ENCODE data around the gene IRF4.
"Not testable (repeated sequence)": the region's sequence is repeated elsewhere in the genome, so short reads cannot be mapped to it uniquely, and the experiment has no call there.

IRF4 gene

DNA sequence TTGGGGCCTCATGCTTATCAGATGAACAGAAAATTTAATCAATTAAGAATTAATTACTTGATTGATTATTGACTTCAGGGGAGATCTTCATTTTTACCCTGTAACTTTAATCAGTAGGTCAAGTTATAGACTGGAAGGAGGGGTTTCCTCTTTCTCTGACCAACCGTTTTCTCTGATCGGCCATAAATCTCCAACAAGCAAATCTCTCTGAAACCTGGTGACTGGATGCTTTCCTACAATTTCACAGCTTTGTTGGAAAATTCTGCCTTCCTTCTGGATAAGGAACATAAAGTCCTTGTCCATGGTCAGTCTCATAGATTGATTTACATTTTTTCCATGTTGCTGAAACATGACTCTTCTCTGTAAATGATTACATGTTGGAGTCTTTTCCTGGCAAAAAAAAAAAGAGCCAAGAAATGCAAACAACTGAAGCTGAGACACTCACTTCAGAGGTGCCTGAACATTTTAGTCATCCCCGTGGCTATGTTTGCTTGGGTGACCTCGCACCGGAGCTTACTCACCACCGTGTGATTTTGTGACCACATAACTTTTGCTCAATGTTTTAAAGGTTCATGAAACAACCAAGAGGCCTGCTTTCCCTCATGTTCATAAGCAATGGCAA lies 31.0 kb downstream of the IRF4 start:
- peak; percentile 77 to 91 for DNase-seq

GRCh38 chr6:423055-423798 lies 31.7 kb downstream of the IRF4 start:
- no peak for DNase-seq

DNA sequence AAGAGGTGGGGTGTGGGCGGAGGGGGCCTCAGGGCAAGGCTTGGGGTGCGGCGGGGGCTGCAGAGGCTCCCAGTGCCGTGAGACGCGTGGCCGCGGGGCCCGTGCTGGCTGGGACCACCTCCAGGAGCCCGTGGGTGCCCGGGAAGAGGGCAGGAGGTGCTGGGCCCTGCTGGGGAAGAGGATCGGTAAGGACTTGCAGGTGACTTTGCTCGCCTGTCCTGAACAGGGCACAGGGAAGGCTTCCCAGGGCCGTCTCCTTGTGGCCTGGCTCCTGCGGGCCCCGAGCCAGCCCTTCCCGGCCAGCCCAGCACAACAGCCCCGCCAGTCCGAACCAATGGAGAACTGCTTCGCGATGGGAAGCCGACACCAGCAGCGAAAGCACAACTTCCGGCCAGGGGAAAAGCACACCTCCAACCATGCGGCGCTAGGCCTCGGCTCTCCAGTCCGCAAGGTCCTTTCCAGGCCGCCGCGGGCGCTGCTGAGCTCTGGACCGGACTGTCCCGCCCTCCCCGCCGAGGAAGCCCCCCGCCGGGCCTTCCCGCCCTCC lies 32.3 kb downstream of the IRF4 start:
- DNase-seq: no peak

DNA sequence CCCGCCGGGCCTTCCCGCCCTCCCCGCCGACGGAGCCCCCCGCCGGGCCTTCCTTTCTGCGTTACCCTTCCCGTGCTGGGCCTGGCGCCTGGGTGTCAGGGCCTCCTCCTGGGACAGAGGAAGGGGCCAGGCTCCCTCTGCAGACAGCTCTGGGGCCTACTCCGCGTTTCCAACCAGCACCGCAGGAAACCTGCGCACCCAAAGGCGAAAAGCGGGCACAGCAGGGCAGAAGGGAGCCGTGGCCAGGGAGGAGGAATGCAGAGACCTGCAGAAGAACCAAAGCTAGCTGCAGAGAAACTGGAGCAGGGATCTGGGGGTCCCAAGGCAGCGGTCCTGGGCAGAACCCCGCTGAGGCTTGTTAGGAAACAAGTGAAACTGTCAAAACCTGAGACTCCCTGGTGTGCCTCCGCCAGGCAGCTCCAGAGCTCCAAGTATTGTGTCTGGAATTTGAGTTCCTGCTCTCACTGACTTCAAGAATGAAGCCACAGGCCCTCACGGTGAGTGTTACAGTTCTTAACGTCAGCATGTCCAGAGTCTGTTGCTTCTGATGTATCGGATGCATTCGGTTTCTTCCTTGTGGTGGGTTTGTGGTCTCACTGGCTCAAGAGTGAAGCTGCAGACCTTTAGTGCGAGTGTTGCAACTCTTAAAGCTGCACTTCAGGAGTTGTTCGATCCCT lies 33.3 kb downstream of the IRF4 start:
- DNase-seq: no peak

GRCh38 chr6:425418-425788 lies 33.9 kb downstream of the IRF4 start:
- not testable (repeated sequence) for DNase-seq

- not testable (repeated sequence) for DNase-seq
Observed at GRCh38 chr6:426198-426738, 34.7 kb downstream of the IRF4 start.

- DNase-seq: peak; percentile 12 to 23
Observed at GRCh38 chr6:428047-428603, 36.6 kb downstream of the IRF4 start.

DNA sequence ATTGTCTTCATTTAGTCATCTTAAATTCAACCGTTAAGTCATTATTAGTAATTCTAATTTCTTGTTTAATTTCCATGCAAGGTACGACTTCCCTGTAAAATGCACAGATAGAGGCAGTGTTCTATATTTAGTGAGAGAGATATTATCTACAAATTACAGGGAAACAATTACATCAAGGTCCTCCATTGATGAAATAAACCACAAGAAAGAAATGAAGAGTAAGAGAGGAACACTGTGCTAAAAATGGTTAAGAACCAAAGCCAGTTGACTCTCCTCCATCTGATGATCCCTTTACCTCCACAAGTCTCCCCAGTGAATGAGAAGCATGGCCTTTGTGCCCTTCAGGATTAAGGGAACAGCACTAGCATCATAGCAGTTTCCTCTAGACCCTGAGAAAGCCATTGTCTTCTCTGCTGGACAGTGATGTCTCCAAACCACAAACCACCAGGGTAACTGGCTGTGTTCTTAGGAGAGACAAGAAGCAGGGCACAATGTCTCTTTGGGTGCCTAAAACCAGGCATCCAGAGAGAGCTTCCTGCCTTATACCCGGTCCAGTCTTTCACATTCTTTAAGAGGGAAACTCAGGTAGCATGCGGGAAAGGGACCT lies 38.1 kb downstream of the IRF4 start:
- DNase-seq: no peak

DNA sequence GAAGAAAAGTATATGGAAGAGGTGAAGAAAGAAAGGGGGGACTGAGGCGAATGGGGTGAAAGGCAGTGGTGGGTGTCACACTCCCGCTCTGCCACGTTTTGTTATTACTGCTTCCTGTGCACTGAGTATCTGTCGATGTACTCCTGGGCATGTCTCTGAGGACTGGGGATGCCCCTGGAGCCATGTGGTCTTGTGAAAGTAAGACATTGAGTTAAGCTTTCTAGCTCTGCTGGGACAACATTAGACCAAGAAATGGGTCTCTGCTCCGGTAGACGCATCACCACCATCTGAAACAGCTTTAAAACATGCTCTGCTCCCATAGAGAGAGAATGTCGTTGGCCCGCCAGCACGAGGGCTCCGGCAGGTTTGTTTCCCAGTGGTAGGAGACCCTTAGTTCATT lies 40.0 kb downstream of the IRF4 start:
- DNase-seq: no peak

DNA sequence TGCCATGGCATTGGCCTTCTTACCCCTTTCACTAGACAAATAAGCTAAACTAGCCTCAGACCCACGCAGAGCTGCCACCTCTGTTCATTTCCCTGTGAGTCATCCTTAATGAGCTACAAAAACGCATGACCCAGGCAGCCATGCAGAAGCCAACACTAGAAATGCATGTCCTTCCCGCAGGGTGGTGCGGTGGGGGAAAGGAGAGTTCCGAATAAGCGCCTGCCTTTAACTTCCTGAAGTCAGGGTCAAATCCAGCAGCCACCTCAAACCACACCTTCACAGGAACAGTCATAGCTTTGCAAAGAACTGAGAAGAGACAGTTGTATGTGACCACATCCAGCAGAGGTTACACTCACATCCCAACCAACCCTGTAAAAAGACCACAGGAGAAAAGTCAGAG lies 40.4 kb downstream of the IRF4 start:
- no peak for DNase-seq

DNA sequence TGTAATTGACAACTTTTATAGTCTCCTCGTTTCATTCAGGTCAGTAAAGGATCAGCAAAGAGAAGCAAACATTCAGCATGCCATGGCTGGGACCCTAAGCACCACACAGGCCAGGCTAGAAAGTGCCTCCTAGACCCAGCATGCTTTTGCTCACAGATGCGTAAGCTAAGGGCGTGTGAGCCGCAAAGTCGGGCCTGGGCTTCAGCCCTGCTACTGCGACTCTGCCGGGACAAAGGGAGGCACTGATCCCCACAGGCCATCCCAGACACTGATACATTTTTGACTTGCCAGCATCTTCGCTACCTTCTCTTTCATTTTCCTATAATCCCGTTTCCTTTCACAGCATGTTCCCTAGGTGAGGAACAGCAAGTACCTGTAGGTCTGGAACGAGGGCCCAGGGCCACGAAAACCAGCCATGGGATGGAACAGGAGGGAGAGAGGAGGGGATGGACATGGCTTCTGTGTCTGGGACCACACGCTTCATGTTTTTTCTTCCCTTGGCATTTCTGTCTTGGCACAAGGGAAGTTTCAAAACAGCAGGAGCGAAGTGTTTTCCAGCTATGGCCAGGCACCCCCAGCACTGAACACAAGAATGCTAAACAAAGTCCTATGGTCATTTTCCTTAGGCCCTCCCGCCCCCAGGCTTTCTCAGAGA lies 42.6 kb downstream of the IRF4 start:
- DNase-seq: no peak

- no peak for DNase-seq
Observed at GRCh38 chr6:435441-436307, 44.1 kb downstream of the IRF4 start.

- DNase-seq: no peak
Observed at GRCh38 chr6:436308-437036, 44.9 kb downstream of the IRF4 start.

GRCh38 chr6:437037-437392 lies 45.5 kb downstream of the IRF4 start:
- no peak for DNase-seq

DNA sequence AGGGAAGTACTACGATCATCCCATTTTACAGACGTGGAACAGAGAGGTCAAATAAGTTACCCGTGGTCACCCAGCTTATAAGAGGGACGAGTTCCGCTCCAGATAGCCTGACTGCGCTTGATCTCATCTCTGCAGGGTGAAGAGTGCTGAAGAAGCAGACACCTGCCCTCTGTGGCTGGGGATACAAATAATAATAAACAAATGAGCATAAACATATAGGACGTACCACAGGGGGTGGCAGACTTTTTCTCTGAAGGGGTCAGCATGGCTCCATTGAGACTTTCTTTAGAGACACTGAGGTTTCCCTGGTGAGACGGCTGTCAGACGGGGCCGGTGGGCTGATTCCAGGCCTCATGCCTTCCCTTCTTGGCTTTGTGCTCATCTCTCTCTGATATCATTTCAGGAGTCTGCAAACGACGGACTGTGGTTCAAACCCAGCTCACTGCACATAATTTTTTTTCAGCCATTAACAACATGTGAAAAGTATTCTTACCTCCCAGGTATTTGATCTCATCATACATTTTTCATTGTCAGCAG lies 47.1 kb downstream of the IRF4 start:
- no peak for DNase-seq

GRCh38 chr6:439641-440167 lies 48.2 kb downstream of the IRF4 start:
- DNase-seq: no peak

DNA sequence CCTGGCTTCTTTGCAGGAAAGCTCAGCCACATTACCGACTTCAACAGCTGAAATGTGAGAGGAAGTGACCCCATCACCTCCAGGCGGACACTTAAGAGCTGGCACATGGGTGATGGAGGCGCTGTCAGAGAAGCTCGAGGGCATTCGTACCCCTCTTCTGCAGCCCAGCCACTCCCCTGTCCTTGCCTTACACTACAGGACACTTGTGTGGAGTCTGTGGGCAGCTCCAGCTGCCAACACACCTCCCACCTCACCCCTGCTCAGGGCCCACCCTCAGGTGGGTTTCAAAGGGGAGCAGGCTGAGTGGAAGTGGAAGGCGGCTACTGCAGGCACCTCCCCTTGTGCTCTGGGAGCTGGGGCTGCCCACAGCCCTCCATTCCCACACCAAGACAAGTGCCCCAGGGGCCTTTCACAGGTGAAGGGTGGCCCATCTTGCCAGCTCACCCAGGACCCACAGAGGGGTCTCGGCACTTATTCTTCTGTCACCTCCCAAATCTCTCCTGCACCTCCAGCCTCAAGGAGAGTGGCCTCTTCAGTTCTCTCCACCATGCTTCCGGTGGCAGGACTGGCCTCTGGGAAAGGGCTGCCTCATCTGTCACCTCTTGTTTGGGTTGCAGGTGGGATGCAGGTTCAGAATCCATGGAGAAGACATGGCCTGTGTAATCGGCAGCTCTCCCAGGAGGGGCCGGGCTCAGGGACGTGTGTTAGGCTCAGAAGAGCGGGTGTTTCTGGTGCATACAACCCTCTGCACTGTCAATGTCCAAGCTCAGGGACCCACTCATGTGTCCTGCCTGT lies 49.8 kb downstream of the IRF4 start:
- DNase-seq: no peak

GRCh38 chr6:443621-444159 lies 52.1 kb downstream of the IRF4 start:
- no peak for DNase-seq

Data from inflammatory macrophage treated with lipopolysaccharide for 1 hour (primary cell).